Limb (tissue), 2 donors: Measurements from ENCODE around the gene EEFSEC.

Experiments
- DNase-seq, 2 donors: peaks; one replicate each; pipeline ENCODE4 v3.0.0-alpha.2; 2016; ENCODE audit errors: extremely low spot score in 2 of 2

Gene EEFSEC

DNA sequence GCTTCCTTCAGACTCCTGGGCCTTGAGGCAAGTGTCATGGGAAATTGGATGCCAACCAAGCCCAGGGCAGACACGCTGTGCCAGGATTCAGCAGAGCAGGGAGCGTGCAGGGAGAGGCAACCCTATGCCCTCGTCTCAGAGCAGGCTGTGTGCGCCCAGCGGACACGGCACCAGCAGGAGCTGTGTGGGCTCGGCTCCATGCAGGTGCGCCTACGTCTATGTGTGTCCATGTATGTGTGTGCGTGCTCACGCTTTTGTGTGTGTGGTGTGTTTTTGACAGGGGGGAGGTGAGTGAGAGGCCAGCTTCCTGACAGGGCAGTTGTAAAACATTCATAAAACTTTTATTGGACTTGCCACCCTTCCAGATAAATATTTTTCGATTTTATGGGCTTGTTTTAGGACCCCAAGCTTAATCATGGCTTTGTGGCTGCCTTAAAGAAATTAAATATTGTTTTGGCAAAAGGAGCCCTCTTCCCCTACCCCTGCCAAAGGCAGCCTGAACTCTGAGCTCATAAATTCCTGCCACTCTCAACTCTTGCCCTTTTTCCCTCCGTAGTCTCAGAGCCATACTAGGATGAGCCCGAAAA, 229.0 kb downstream of the EEFSEC start:
- DNase-seq, result peak in 1 of 2 donors; percentile 5

GRCh38 chr3:128383316-128384235, 230.3 kb downstream of the EEFSEC start:
- peak in 1 of 2 donors; percentile 71 for DNase-seq

DNA sequence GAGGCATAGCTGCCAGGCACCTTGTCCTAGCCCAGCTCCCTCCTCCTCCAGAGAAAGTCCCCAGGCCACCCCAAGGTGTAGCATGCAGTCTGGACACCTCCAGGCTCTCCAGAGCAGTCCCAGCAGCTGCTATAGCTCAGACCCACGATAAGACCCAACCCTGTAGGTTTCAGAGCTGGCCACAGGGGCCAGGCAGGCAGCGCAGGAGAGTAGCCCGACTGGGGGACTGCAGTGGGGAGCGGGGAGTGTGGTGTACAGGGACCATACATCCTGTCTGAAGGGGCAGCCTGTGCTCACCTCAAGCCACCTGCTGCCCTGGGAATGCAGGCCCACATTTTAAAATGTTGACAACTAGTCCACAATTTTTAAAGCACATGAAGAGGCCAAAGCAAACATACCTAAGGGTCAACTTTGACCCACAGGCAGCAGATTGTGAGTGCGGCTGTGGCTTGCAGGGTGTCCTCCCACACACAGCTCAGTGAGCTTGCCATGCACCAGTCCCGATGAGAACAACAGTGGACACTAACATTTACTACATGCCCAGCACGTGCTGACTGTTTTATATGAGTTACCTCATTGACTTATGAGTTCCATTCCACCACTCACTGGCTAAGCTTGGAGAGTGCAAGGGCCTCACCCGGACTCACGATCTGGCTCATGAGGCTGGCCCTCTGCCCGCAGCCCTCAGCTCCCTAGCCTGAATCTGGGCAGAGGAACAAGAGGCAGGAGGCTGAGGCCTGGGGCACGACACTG, 232.0 kb downstream of the EEFSEC start:
- no peak for DNase-seq

GRCh38 chr3:128388932-128389331, 235.7 kb downstream of the EEFSEC start:
- DNase-seq, result no peak

- DNase-seq, result no peak
Measured at GRCh38 chr3:128390867-128391266, 237.6 kb downstream of the EEFSEC start.

GRCh38 chr3:128392021-128392420, 238.7 kb downstream of the EEFSEC start:
- DNase-seq, result no peak

DNA sequence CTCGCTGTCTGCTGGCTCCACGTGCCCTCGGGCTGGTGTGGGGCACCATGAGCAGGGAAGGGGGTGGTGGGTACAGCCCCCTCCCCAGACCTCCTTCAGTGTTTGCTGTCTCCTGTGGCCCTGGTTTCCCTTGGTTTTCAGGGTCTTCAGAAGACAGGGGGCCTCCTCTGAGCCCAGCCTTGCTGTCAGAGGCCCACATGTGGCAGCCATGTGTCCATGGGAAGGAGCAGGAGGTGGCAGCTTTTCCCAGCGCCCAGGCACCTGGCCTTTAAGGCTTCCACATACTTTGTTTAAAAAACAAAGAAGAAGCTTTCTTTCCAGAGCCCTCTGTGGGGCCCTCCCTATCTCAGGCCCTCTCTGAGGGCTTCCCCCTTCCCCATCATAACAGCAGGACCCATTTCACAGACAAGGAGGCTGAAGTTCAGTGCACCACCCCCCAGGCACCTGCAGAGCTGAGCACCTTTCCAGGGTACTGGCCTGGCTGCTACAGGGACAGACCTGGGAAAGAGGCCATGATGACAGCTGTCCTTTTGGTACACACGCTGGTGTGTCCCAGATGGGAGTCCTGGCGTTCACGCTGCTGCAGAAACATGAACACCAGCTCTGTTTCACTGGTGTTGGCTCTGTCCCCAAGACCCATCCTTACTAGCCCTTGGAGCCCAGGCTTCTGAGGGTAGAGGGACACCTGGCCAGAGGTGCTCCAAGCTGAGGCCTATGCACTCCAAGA, 239.7 kb downstream of the EEFSEC start:
- DNase-seq, result no peak

DNA sequence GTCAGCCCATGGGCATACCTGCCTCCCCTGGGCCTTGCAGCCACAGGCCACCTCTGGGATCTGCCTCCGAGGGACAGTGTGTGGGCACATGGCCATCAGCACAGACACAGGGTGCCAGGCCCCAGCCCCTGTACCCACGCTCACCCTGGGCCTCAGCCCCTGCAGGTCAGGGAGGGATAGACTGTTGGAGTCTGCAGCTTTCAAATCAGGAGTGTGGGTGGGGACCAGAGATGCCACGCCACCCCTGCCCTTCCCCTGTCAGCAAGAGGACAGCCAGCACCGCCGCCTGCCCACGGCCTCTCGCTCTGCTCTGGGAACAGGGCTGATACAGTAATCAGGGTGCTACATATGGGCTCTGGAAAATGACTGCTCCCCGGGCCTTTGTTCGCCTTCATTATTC, 240.8 kb downstream of the EEFSEC start:
- no peak for DNase-seq

GRCh38 chr3:128395046-128395445, 241.8 kb downstream of the EEFSEC start:
- DNase-seq, result no peak

DNA sequence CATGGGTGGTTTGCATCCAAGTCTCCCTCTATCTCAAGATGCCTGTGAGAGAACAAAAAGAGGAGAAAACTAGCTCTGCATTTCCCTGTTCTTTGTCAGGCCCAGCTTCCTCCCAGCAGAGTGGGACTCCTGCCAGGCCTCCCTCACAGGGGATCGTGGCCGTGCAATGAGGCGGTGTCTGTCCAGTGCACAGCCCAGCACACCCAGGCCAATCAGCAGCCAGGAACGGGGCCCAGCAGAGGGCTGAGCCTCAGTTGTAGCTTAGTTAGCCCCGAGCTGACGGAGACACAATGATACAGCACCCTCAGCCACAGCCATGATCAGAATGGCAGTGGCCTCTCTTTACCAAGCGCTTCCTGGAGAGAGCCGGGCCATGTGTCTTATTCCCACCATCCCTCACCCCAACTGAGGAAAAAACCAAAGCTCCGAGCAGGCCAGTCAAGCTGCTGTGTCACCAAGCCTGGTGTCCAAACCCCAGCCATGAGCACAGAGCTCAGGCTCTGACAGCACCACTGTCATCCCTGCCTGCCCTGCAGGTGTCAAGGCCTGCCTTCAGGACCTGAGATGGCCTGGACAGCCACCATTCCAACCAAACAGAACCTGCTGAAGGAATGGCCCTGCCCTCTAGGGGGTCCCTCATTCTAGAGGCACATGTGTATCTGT, 242.3 kb downstream of the EEFSEC start:
- DNase-seq, result peak; percentile 35 to 66

DNA sequence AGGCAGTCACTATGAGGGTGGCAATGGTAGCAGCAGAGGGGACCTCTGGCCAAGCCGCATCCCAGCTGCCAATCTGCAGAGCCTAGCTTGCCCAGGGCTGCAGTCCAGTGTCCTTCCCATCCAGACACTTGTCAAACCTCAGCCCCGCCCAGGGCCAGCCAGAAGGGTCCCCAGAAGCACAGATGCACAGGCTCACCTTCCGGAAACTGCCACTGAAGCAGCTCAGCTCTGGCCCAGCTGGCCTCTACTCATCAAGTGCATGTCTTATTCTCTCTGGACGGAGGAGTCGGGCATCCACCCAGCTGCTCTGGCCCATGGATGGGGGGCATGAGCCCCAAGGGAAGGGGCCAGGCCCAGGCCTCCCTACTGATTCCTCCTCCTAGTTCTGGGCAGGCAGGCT, 244.2 kb downstream of the EEFSEC start:
- DNase-seq, result no peak

DNA sequence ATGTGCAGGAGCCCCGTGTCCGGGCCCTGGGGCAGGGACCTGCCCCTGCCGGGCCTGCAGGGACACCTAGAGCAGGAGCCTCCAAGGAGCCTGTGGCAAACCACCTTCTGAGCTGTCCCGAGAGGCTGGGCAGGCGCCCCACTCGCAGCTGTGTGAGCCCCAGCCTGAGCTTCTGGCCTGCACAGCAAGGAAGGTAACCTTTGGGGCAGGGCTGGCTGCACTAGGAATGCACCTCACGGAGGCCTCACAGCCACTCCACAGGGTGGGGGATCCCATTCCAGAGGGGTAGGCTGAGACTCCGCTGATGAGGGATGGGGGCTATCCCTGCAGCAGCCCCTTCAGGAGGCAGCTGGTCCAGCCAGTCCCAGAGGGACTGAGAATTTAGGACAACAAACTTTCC, 245.3 kb downstream of the EEFSEC start:
- DNase-seq, result no peak

- no peak for DNase-seq
Measured at GRCh38 chr3:128399221-128399915, 246.1 kb downstream of the EEFSEC start.

DNA sequence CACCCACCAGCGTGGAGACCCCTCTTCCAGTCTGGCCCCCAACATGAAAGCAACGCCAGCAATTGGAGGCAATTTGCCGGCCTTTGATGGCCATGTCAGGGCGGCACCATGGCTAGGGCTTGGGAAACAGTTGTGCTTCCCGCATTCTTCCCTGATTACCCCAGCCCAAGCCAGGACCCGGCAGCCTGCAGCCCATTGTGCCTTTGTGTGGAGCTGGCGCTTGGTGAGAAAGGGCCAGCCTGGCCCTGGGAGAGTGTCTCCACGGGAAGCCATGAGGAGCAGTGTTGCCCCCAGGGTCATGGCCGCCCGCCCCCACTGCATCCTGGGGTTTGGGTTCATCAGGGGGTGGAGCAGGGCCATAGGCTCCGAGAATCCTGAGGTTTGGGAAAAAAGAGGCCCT, 247.4 kb downstream of the EEFSEC start:
- no peak for DNase-seq

- no peak for DNase-seq
Measured at GRCh38 chr3:128402319-128402718, 249.0 kb downstream of the EEFSEC start.

GRCh38 chr3:128402998-128403397, 249.7 kb downstream of the EEFSEC start:
- no peak for DNase-seq

DNA sequence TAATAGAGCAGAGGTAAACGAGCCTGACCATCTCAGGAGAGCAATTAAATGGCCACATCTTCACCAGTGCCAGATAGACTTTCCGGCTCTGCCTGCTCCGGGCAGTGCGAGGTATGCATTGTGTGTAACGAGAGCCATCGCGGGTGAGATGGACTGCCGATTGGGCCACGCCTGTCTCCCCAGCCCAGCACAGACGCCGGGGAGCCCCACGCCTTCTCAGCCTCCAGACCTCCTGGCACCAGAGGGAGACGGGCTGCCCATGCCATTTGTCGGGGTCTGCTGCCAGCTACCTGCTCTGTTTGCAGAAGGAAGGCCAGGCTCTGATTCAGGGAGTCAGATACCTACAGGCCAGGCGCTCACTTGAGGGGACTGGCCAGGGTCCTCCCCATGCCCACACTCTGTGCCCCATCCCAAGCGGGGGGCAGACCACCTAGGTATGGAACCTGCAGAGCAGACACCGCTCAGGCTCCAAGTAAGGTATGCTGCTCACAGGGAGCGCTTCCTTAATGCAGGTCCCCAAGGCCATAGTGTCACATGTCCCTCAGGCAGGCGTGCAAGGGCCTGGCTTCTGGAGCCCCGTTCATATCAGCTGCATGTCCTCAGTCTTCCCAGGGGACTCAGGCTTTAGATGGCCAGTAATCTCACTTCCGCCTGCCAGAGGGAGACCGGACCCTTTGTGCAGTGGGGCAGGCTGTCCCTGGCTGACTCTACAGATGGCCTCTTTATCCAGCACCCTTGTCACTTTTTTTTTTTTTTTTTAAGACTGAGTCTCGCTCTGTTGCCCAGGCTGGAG, 251.2 kb downstream of the EEFSEC start:
- no peak for DNase-seq

- DNase-seq, result no peak
Measured at GRCh38 chr3:128405554-128406277, 252.4 kb downstream of the EEFSEC start.

DNA sequence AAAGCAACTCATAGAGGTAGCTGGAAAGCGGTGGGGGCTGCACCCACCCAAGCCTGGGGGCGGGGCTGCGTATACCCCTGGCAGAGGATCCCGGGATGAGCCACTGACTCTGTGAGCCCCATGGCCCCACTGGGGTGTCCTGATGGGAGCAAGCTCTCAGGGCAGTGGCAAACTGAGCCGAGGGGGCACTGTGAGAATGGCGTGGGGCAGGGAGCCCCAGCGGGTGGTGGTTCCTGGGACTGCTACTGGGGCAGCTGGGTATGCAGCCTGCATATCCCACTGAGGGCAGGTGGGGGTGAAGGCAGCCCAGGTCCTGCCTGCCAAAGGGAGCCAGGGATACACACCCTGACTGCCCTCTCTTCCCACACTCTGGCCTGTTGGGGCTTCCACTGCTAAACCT, 254.0 kb downstream of the EEFSEC start:
- no peak for DNase-seq
